ENCODE measurements around the gene NPPC.

Gene NPPC

GRCh38 chr2:231934441-231935206 is 8.4 kb upstream of the NPPC start:
- no peak for FAIRE-seq

- FAIRE-seq, result no peak
Measured at GRCh38 chr2:231933916-231934401, 7.8 kb upstream of the NPPC start.

GRCh38 chr2:231932985-231933915 is 7.1 kb upstream of the NPPC start:
- FAIRE-seq, result no peak

- no peak for FAIRE-seq
Measured at GRCh38 chr2:231932711-231932970, 6.4 kb upstream of the NPPC start.

GRCh38 chr2:231931481-231931915 is 5.3 kb upstream of the NPPC start:
- no peak for FAIRE-seq

GRCh38 chr2:231930593-231931281 is 4.5 kb upstream of the NPPC start:
- no peak for FAIRE-seq

GRCh38 chr2:231929961-231930592 is 3.9 kb upstream of the NPPC start:
- no peak for FAIRE-seq

GRCh38 chr2:231928901-231929725 is 2.9 kb upstream of the NPPC start:
- FAIRE-seq, result no peak

- no peak for FAIRE-seq
Measured at GRCh38 chr2:231928481-231928880, 2.3 kb upstream of the NPPC start.

- no peak for FAIRE-seq
Measured at GRCh38 chr2:231927566-231927890, 1.3 kb upstream of the NPPC start.

- FAIRE-seq, result no peak
Measured at GRCh38 chr2:231926761-231927565, 767 bp upstream of the NPPC start.

- FAIRE-seq, result no peak
Measured at GRCh38 chr2:231925303-231926179, 655 bp downstream of the NPPC start.

GRCh38 chr2:231924889-231925275 is 1.3 kb downstream of the NPPC start:
- FAIRE-seq, result no peak

GRCh38 chr2:231923951-231924888 is 2.0 kb downstream of the NPPC start:
- no peak for FAIRE-seq

GRCh38 chr2:231923010-231923344 is 3.2 kb downstream of the NPPC start:
- no peak for FAIRE-seq

- FAIRE-seq, result no peak
Measured at GRCh38 chr2:231922311-231923009, 3.7 kb downstream of the NPPC start.

GRCh38 chr2:231920795-231921194 is 5.4 kb downstream of the NPPC start:
- no peak for FAIRE-seq

GRCh38 chr2:231920366-231920765 is 5.8 kb downstream of the NPPC start:
- FAIRE-seq, result no peak

Measured in TTC549 (cell line).